Measurements from ENCODE around the gene SRCIN1.
"Not testable (repeated sequence)": the region's sequence is repeated elsewhere in the genome, so short reads cannot be mapped to it uniquely, and the experiment has no call there.

DNA sequence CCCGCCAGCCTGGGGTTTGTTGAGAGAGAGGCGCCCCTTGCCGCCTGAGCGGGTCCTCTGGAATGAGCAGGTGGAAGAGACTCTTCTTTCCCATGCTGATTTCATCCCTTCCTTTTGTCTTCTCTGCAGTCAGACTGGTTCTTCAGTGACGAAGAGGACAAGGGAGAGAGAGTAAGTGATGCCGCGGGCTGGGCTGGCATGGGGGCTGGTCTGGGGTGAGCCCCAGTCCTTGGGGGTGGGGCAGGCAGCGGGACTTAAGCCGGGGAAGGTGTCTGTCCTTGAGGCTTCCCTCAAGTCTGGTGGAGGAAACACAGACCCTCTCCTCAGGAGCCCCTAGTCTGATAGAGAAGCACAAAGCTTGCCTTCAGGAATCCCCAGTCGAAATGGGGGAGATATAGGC, 108.1 kb downstream of the SRCIN1 start:
- TF ChIP-seq, protein P1, sequence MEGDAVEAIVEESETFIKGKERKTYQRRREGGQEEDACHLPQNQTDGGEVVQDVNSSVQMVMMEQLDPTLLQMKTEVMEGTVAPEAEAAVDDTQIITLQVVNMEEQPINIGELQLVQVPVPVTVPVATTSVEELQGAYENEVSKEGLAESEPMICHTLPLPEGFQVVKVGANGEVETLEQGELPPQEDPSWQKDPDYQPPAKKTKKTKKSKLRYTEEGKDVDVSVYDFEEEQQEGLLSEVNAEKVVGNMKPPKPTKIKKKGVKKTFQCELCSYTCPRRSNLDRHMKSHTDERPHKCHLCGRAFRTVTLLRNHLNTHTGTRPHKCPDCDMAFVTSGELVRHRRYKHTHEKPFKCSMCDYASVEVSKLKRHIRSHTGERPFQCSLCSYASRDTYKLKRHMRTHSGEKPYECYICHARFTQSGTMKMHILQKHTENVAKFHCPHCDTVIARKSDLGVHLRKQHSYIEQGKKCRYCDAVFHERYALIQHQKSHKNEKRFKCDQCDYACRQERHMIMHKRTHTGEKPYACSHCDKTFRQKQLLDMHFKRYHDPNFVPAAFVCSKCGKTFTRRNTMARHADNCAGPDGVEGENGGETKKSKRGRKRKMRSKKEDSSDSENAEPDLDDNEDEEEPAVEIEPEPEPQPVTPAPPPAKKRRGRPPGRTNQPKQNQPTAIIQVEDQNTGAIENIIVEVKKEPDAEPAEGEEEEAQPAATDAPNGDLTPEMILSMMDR (IDR thresholded peaks at IDR 0.05; ENCODE audit: low read depth, low read length, poor library complexity, severe bottlenecking) = not testable (repeated sequence)
- TF ChIP-seq EZH2phosphoT487 (IDR thresholded peaks at IDR 0.05; ENCODE audit: borderline replicate concordance, low read length) = not testable (repeated sequence)

All from DOHH2 (cell line).